ENCODE data around the gene PAFAH2. TPM values are rescaled to one million over a fixed set of nuclear protein-coding genes. Genes with fewer than 3 reads are reported as not detected.
"Not testable (repeated sequence)": the region's sequence is repeated elsewhere in the genome, so short reads cannot be mapped to it uniquely, and the experiment has no call there.

Gene PAFAH2
- total RNA-seq, 4 donors from 2014 or later, result 15.7 to 57.8 (median 48.4) TPM

DNA sequence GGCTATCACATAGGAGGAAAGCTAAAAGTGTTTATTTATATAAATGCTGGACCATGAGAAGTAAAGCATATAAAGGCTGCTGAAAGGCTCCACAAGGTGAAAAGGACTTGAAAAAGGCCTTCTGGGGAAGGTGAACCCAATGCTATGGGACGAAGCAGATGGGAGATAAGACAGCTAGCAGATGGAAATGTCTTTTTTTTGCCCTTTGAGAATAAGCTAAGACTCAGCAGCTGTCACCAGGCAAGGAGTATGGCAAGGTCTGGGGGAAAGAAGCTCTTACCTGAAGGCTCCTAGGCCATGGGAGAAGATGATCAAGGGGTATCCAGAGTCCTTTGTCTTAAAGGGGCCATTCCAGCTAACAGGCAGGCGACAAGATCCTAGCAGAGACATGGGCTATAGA lies 9.9 kb downstream of the PAFAH2 start:
- H3K9me3 ChIP-seq, result no peaks in the 10 kb centered on the region
- TF ChIP-seq POLR2A (IDR thresholded peaks at IDR 0.05), result no peak
- TF ChIP-seq, protein P1, sequence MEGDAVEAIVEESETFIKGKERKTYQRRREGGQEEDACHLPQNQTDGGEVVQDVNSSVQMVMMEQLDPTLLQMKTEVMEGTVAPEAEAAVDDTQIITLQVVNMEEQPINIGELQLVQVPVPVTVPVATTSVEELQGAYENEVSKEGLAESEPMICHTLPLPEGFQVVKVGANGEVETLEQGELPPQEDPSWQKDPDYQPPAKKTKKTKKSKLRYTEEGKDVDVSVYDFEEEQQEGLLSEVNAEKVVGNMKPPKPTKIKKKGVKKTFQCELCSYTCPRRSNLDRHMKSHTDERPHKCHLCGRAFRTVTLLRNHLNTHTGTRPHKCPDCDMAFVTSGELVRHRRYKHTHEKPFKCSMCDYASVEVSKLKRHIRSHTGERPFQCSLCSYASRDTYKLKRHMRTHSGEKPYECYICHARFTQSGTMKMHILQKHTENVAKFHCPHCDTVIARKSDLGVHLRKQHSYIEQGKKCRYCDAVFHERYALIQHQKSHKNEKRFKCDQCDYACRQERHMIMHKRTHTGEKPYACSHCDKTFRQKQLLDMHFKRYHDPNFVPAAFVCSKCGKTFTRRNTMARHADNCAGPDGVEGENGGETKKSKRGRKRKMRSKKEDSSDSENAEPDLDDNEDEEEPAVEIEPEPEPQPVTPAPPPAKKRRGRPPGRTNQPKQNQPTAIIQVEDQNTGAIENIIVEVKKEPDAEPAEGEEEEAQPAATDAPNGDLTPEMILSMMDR (IDR thresholded peaks at IDR 0.05), result no peak
- no peak overlapping the region for H3K27ac ChIP-seq
- peaks cover 0 to 67% (median 0%) of the 10 kb centered on the region in 3 donors for H3K36me3 ChIP-seq
- DNase-seq, result no peak
- H3K4me3 ChIP-seq, result no peak overlapping the region
- peaks cover 0 to 3% (median 0%) of the 10 kb centered on the region in 4 donors for H3K4me1 ChIP-seq
- H3K27me3 ChIP-seq, result no peaks in the 10 kb centered on the region

DNA sequence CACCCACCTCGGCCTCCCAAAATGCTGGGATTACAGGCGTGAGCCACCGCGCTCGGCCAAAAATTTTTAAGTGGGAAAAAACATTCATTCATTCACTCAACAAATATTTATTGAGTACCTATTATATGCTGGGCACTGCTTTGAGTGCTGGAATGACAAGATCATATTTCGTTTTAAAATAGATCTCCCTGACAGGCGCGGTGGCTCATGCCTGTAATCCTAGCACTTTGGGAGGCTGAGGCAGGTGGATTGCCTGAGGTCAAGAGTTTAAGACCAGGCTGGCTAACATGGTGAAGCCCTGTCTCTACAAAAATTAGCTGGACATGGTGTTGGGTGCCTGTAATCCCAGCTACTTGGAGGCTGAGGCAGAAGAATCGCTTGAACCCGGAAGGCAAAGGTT lies 11.1 kb downstream of the PAFAH2 start:
- not testable (repeated sequence) for H3K4me1 ChIP-seq, DNase-seq, H3K27ac ChIP-seq, H3K27me3 ChIP-seq, H3K4me3 ChIP-seq, H3K9me3 ChIP-seq
- peaks cover 0 to 79% (median 0%) of the 10 kb centered on the region in 3 donors for H3K36me3 ChIP-seq

DNA sequence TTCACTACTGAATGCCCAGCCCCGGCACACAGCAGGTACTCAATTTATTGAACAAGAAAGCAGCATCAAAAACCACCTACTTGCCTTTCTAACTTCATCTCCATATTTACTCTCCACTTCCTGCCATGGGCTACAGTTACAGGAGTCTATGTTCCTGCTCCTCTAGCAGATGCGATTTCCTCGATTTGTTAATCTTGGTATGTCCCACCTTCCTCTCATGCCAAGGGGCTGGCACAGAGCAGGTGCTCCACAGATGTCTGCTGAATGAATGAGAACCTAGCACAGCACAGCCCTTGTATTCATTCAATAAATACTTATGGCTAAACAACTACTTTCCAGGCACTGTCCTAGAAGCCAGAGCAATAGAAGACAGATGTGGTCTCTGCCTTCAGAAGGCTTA lies 12.2 kb downstream of the PAFAH2 start:
- H3K36me3 ChIP-seq, result peaks cover 0 to 87% (median 0%) of the 10 kb centered on the region in 3 donors
- TF ChIP-seq POLR2A (IDR thresholded peaks at IDR 0.05), result no peak
- TF ChIP-seq, protein P1 (IDR thresholded peaks at IDR 0.05), result no peak

DNA sequence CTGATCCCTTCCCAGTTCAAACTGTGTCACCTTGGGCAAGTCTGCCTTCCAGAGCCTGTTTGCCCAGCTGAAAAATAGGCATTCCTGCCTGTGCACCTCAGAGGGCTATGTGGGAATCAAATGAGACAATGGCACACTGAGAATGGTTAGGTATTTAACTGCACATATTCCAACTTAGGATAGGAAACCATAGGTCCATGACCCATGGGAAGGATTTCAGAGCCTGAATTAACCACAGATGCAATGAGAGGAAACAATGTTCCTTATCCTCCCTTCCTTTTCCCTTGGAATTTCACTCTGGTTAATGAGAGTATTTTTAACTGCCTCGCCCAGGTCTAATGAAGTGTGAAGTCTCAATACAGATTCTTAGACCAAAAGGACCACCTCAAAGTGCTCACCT lies 12.7 kb downstream of the PAFAH2 start:
- no peak overlapping the region for H3K4me3 ChIP-seq

More for the DNA sequence above, 12.2 kb downstream of the PAFAH2 start:
- Histone ChIP-seq H3K27ac (no peak overlapping the region), H3K9me3 (no peaks in the 10 kb centered on the region), H3K4me3 (no peak overlapping the region), H3K4me1 (no peaks in the 10 kb centered on the region), H3K27me3 (no peaks in the 10 kb centered on the region)
- DNase-seq, result no peak

DNA sequence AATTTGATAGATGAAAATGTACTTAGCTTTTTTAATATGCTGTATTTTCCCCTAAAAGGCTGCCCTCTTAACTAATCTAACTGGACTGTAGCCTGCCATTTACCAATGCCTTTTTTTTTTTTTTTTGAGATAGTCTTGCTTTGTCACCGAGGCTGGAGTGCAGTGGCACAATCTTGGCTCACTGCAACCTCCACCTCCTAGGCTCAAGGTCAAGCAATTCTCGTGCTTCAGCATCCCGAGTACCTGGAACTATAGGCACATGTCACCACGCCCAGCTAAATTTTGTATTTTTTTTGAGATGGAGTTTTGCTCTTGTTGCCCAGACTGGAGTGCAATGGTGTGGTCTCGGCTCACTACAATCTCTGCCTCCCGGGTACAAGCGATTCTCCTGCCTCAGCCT lies 18.7 kb downstream of the PAFAH2 start:
- H3K36me3 ChIP-seq, result peaks cover 0 to 89% (median 0%) of the 10 kb centered on the region in 3 donors
- DNase-seq, result no peak
- H3K9me3 ChIP-seq, result no peaks in the 10 kb centered on the region
- no peak overlapping the region for H3K27ac ChIP-seq
- no peaks in the 10 kb centered on the region for H3K27me3 ChIP-seq
- no peaks in the 10 kb centered on the region for H3K4me1 ChIP-seq
- TF ChIP-seq, protein P1 (IDR thresholded peaks at IDR 0.05), result no peak
- no peak for TF ChIP-seq POLR2A (IDR thresholded peaks at IDR 0.05)
- H3K4me3 ChIP-seq, result no peak overlapping the region

More for the DNA sequence above, 12.7 kb downstream of the PAFAH2 start:
- Histone ChIP-seq H3K27me3 (no peaks in the 10 kb centered on the region), H3K9me3 (no peaks in the 10 kb centered on the region), H3K4me1 (no peaks in the 10 kb centered on the region), H3K36me3 (peaks cover 0 to 84% (median 0%) of the 10 kb centered on the region in 3 donors), H3K27ac (no peak overlapping the region)
- TF ChIP-seq, protein P1 (IDR thresholded peaks at IDR 0.05), result no peak
- TF ChIP-seq POLR2A (IDR thresholded peaks at IDR 0.05), result no peak
- DNase-seq, result no peak

DNA sequence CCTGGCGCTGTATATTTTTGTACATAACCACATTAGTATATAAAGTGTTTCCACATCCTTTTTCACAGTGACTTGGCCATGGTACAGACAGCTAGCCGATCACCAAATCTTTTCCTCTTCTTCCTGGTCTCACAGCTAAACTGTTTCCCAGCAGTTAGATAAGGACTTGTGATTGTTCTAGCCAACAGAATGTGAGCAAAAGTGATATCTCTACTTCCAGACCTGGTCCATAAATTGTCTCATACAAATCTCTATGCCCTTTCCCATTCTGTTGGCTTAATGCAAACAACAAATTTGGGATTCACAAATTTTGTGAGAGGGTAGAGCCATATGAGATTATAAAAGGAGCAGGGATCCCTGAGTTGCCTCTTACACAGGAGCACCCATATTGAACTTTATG lies 19.5 kb downstream of the PAFAH2 start:
- no peaks in the 10 kb centered on the region for H3K9me3 ChIP-seq
- H3K36me3 ChIP-seq, result peaks cover 0 to 89% (median 0%) of the 10 kb centered on the region in 3 donors
- no peaks in the 10 kb centered on the region for H3K4me1 ChIP-seq
- no peaks in the 10 kb centered on the region for H3K27me3 ChIP-seq
- DNase-seq, result no peak
- H3K4me3 ChIP-seq, result no peak overlapping the region
- TF ChIP-seq, protein P1 (IDR thresholded peaks at IDR 0.05), result no peak
- no peak for TF ChIP-seq POLR2A (IDR thresholded peaks at IDR 0.05)
- no peak overlapping the region for H3K27ac ChIP-seq

Data from Peyer's patch (tissue), 4 donors.